SK-N-MC (cell line): ENCODE measurements around the gene TNIP1.

Experiments
- EZH2 ChIP-seq: fragments of 200-600 bp; sonication (generic); IDR thresholded peaks from one replicate; pipeline ENCODE4 v1.6.1; 2017; ENCODE audit warnings: antibody characterized with exemption
- POLR2AphosphoS5 ChIP-seq: IDR thresholded peaks from 2 replicates; pipeline ENCODE4 v1.6.1; 2012; ENCODE audit warnings: mild to moderate bottlenecking, low read depth, low read length, borderline replicate concordance

DNA sequence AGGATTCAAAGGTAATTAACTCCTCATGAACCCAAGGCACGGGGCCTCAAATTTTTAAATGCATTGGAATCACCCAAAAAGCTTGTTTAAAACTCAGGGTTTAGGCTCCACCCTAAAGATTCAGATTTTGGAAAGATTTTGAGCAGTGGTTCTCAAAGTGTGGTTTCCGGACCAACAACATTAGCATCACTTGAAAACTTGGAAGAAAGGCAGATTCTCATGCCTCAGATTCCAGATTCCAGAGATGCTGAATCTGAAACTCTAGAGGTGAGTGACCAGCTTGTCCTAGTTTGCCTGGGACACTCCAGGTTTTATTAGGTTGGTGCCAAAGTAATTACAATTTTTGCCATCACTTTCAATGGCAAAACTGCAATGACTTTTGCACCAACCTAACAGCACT lies 24.7 kb upstream of the TNIP1 start:
- TF ChIP-seq EZH2 (no peak), POLR2AphosphoS5 (no peak)
